CD4-positive, alpha-beta T cell treated with Interleukin-21 for 1 hour (primary cell): ENCODE results near the gene LAMC2.

ENCODE experiments used
- DNase-seq: peaks from one replicate; pipeline ENCODE4 v3.0.0-alpha.2; 2020

The LAMC2 gene

GRCh38 chr1:183214021-183214970, 28.2 kb downstream of the LAMC2 start:
- DNase-seq: no peak

GRCh38 chr1:183215076-183215720, 29.1 kb downstream of the LAMC2 start:
- no peak for DNase-seq

- no peak for DNase-seq
These were observed 29.9 kb downstream of the LAMC2 start for GRCh38 chr1:183215936-183216335.

- DNase-seq: no peak
These were observed 32.1 kb downstream of the LAMC2 start for GRCh38 chr1:183218027-183218618.

DNA sequence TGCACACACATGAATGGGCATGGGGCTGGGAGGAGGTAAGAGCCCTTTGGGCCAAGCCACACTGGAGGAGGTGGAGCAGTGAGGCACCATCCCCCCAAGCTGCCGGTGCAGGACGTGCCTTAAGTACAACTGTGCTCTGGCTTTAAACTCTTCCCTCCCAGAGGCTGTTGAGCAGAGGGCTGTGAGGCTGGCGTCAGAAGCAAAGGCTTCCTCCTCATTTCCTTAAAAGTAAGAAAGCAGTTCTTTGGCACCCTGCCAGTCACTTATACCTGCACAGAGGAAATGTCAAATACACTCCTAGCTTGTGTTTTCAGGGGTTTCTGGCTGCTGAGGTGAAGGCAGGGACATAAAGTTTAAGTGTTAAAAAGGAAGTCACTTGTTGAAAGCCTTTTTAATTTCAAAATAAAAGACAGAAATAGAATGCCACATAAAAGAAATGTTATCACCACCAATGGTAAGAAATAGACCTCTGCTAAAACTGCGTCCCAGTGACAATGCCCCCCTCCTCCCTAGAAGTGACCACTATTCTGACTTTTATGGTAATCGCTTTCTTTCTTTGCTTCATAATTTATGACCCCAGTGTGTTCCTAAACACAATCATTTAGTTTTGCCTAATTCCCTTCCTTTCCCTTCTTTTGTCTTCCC, 33.0 kb downstream of the LAMC2 start:
- DNase-seq: peak; percentile 42

DNA sequence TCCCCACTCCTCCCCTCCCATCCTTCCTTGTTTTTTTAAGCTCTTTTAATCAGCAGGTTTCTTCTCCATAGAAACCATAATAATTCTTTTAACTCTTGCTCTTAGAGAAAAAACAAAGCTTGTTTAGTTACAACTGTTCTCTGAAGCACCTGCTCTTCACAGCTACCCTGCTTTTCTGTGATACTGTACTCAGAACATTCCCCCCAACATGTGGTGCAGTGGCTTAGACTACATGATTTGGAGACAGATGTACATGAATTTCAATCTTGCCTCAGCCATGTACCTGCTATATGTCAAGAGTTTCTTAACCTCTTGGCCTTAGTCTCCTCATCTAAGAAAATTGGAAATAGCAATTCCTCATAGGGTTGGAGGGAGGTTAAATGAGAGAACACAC, 33.5 kb downstream of the LAMC2 start:
- no peak for DNase-seq

DNA sequence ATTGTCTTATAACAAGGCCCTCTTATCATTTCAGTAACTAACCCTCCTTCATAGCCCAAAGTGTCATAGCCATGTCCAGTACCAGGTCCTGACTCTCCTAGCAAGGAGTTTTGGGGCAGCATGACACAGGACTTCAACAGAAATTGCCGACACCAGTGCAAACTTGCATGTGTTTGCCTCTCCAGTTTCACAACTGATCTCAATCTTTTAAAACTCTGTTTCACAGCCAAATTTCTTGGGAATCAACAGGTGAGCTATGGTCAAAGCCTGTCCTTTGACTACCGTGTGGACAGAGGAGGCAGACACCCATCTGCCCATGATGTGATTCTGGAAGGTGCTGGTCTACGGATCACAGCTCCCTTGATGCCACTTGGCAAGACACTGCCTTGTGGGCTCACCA, 36.8 kb downstream of the LAMC2 start:
- no peak for DNase-seq

DNA sequence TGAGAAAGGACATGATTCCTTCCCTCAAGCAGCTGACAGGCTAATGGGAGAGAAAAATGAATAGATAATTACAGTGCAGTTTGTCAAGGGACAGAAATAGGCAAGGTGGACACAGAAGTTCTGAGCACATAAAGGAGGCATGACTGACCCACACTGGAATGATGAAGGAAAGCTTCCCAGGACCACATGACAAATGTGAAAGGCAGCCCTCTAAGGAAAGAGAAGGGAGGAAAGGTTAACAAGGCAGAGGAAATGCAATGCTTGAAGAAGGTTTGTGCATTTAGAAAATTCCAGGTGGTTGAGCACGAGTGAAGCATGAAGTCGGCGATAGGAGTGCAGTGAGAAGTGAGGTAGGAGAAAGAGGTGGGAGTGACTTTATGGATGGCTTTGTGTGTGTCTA, 37.4 kb downstream of the LAMC2 start:
- no peak for DNase-seq

GRCh38 chr1:183226361-183226760, 40.3 kb downstream of the LAMC2 start:
- no peak for DNase-seq

DNA sequence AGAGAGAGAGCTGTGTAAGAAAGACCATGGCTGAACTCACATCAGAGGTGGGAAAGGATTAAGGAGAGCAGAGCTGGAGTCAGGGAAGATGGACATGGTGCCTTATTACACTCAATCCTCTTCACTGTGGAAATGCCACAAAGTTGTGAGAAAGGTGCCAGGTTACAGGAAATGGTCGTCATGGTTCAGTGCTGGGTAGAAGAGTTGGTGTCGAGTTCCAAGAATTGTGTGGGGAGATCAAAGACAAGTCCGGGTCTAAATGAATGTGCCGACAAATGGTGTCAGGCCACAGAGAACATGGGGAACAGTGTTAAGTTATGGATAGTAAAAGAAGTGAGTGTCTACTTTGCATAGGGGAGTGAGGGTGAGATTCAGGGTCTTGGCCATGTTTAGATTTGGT, 40.9 kb downstream of the LAMC2 start:
- no peak for DNase-seq

DNA sequence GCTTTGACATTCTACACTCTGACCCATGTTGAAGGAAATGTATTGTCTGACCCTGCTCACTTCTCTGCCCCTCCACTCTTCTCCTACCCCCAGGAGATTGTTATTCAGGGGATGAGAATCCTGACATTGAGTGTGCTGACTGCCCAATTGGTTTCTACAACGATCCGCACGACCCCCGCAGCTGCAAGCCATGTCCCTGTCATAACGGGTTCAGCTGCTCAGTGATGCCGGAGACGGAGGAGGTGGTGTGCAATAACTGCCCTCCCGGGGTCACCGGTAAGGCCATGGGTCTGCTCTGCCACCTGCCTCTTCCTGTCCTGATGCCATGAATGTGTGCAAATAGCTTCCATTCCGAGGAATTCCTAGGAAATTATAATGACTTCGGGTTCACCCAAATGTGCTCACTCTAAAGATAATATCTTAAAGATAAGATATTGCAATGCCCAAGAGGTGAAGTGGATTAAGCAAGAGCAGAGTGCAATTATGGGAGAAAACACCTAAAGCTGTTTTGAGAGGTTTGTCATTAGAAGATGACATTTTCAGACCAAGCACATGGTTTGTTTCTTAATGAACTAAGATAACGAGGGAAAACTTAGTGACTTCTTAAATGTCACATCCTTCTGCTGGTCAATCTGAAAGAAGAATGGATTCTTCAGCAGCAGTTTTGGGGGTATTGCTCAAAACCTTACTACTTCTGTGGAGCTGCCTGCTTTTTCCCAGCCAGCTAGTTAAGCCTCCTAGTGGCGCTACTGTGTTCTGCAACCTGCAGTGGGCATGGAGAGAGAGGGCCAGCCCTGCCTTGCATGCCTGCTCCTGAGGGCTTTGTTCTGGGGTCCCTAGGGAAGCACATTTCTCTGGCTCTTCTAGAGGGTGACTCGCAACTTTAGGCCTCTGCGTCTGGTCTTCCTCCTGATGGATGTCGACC, 41.6 kb downstream of the LAMC2 start:
- peak; percentile 11 for DNase-seq

DNA sequence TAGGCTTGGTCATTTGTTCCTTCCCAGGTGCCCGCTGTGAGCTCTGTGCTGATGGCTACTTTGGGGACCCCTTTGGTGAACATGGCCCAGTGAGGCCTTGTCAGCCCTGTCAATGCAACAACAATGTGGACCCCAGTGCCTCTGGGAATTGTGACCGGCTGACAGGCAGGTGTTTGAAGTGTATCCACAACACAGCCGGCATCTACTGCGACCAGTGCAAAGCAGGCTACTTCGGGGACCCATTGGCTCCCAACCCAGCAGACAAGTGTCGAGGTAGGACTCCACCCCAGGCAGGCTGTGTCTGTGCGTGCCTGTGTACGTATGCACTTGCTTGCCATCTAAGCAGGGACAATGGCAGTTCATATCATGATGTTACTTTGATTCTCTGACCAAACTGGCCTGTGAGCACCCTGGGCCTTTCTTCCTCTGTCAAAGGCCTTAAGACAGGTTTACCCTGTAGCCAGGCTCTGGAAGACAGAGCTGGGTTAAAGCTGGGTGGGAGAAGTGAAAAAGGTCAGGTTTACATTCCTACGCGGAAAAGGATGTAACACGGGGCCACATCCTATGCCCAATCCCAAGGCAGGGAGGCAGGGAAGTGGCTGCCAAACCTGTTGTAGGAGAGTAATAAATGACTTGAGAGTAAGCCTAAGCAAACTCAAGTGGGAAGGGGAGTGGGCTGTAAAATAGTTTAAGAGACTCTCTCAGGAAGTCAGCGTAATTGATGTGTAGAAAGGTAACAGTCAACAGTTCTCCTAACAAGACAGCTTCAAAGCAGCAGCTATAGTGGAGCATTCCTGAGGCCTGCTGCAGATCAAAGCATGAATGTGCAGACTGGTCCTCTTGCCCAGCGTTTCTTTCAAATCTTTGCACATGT, 42.5 kb downstream of the LAMC2 start:
- no peak for DNase-seq

DNA sequence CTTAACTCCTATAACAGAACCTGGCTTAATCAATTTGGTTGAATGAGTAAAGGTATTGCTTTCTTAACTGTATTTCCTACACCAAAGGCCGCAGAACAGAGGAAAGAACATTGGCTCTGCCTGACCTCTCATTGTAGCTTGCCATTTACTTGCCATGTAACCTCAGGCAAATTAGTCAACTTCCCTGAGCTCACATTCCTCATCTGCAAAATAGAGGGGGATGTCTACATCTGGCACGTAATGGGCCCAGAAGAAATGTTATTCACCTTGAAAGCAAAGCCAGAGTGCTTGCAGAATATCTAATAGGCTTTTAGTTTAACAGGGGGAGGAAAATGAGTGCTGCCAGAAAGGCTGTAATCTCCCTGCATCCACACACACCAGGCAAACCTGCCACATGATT, 44.3 kb downstream of the LAMC2 start:
- no peak for DNase-seq

DNA sequence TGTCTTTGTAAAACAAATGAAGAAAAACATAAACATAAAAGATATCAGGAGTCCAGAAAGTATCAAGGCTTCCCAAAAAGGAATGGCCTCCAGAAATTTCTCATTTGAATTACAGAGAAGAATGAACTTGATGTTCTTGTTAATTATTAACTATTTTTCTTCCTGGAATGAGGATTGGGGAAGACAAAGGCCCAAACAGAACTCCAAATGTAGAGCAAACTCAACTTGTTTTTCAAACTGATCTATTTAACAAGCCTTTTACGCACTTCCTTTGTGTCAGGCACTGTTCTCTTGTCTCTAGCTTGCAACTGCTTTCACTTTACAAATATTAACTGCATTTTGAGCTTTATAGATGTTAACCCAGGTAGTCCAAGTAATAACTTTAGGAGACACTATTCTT, 45.5 kb downstream of the LAMC2 start:
- no peak for DNase-seq

DNA sequence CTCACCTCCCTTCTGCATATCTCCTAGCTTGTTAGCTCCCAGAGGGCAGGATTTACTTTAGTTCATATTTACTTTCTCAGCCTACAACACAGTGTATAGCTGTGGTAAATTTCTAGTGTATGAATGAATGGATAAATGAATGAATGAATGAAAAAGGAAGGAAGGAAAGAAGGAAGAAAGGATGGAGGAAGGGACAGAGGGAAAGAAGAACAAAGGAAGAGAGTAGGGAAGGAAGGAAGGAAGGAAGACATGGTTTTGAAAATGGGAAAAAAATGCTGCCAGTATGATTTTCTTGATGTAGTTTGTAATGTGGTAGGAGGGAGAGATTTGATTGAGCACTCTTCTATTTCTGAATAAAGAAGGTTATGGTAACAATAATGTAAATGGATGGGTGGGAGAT, 47.0 kb downstream of the LAMC2 start:
- DNase-seq: no peak

DNA sequence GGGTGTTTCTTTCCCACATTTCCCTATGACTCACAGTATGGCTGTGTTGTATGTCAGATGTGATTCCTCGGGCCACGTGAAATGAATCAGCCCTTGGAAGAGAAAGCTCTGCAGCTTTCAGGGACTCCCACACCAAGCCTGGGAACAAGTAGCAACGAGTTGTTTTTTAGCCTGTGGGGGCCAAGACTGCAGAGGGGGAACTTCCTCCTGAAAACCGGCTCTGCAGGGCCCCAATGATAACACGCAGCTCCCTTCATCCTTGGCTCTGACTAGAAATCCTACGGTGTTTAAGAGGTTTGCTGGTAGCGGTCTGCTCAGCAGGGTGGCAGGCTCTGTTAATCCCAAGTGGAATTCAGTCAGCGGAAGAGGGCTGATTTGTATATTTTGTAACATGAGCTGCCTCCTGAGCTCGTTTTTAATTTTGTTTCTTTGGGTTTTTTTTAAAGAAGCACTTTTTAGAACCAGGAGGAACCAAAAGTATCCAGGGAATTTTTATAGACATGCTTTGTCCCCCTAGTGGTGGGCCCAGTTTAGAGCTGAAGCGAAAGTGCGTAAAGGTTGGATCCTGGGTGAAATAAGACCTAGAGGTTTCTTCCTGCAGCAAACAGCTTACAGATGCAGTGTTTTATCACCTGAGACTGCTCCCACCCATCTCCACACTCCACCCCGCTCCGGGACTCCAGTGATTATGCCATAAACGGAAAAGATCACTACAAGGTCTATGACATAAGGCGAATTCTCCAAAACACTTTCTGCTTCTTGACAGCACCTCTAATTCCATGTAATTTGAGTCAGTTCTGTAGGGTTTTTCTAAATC, 48.8 kb downstream of the LAMC2 start:
- DNase-seq: no peak

DNA sequence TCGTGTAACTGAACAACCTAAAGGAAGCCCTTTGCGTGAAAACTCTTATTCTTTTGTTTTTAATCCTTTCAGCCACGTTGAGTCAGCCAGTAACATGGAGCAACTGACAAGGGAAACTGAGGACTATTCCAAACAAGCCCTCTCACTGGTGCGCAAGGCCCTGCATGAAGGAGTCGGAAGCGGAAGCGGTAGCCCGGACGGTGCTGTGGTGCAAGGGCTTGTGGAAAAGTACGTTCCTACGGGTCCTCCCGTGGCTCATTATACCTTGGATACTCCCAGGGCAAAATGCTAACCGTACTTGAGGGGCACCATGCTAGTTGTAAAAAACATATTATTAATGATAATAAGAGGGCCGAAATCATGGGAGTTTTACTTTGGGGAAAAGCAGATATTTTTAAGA, 49.4 kb downstream of the LAMC2 start:
- DNase-seq: no peak

DNA sequence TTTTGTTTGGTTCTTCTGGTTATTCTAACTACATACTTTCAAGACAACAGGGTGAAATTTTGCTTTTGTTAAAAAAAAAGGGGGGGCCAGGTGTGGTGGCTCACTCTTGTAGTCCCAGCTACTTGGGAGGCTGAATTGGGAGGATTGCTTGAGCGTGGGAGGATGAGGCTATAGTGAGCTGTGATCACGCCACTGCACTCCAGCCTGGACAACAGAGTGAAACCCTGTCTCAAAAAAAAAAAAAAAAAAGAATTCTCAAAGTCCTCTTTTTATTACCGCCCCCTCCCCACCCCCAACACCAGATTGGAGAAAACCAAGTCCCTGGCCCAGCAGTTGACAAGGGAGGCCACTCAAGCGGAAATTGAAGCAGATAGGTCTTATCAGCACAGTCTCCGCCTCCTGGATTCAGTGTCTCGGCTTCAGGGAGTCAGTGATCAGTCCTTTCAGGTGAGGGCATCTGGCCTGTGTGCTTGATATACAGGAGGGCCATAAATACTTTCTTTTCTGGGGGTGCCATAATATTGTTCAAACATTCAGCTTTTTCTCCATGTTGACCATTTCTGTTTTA, 50.2 kb downstream of the LAMC2 start:
- no peak for DNase-seq

DNA sequence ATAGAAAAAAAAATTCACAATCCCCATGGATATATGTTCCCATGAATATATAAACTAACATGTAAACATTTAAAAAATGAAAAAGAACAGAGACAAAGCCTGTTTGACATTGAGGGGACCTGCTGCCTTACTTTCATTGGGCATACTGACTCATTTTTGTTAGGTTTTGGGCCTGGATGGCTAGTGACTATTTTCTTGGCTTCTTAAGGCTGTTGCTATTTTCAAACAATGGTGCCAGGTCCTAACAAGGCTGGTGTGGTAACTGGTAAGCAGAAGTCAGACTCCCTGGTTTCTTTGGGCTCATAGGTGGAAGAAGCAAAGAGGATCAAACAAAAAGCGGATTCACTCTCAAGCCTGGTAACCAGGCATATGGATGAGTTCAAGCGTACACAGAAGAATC, 51.0 kb downstream of the LAMC2 start:
- DNase-seq: no peak

GRCh38 chr1:183238071-183238470, 52.0 kb downstream of the LAMC2 start:
- DNase-seq: no peak
